H9 (cell line): ENCODE results near the gene RPL10A. TPM values are rescaled to one million over a fixed set of nuclear protein-coding genes. Genes with fewer than 3 reads are reported as not detected.

Experiments used
- DNase-seq: peaks from one replicate; pipeline ENCODE4 v3.0.0-alpha.2; 2017
- H2AFZ ChIP-seq: one replicate; pipeline ENCODE4 v1.6.1; 2013; ENCODE audit warnings: mild to moderate bottlenecking, low read length, control low read depth, moderate library complexity
- H2AK5ac ChIP-seq: 2 replicates; pipeline ENCODE4 v1.6.1; 2013; ENCODE audit warnings: low read length, control low read depth, mixed read lengths; ENCODE audit not compliant: insufficient read length
- H2BK120ac ChIP-seq: one replicate; pipeline ENCODE4 v1.6.1; 2013; ENCODE audit warnings: low read depth, mild to moderate bottlenecking, low read length, control low read depth, inconsistent platforms; ENCODE audit not compliant: poor library complexity, severe bottlenecking
- H2BK12ac ChIP-seq: 2 replicates; pipeline ENCODE4 v1.6.1; 2013; ENCODE audit warnings: low read length, control low read depth, mixed read lengths, low read depth; ENCODE audit not compliant: insufficient read length
- H2BK15ac ChIP-seq: 2 replicates; pipeline ENCODE4 v1.6.1; 2013; ENCODE audit warnings: low read depth, low read length, control low read depth
- H2BK20ac ChIP-seq: one replicate; pipeline ENCODE4 v1.6.1; 2013; ENCODE audit warnings: low read depth, mild to moderate bottlenecking, low read length, control low read depth, inconsistent platforms; ENCODE audit not compliant: poor library complexity, severe bottlenecking
- H2BK5ac ChIP-seq: 2 replicates; pipeline ENCODE4 v1.6.1; 2013; ENCODE audit warnings: low read length, control low read depth, mixed read lengths; ENCODE audit not compliant: insufficient read length
- H3K14ac ChIP-seq: 2 replicates; pipeline ENCODE4 v1.6.1; 2013; ENCODE audit warnings: low read length, control low read depth; ENCODE audit not compliant: insufficient read depth
- H3K18ac ChIP-seq: 2 replicates; pipeline ENCODE4 v1.6.1; 2013; ENCODE audit warnings: low read depth, mild to moderate bottlenecking, mixed read lengths, low read length, control low read depth; ENCODE audit not compliant: insufficient read length
- H3K23ac ChIP-seq: 2 replicates; pipeline ENCODE4 v1.6.1; 2013; ENCODE audit warnings: low read length, control low read depth, mixed read lengths, low read depth; ENCODE audit not compliant: insufficient read length
- H3K23me2 ChIP-seq: 2 replicates; pipeline ENCODE4 v1.6.1; 2013; ENCODE audit warnings: low read depth, mild to moderate bottlenecking, mixed read lengths, low read length, control low read depth; ENCODE audit not compliant: insufficient read length, poor library complexity, severe bottlenecking
- H3K27ac ChIP-seq: 2 replicates; pipeline ENCODE4 v1.5.1; 2013; ENCODE audit warnings: low read length, control low read depth, mixed read lengths, low read depth; ENCODE audit not compliant: insufficient read length
- H3K27me3 ChIP-seq: 2 replicates; pipeline ENCODE4 v1.6.1; 2013; ENCODE audit warnings: low read length, control low read depth, inconsistent platforms; ENCODE audit not compliant: insufficient read depth
- H3K4ac ChIP-seq: 2 replicates; pipeline ENCODE4 v1.6.1; 2013; ENCODE audit warnings: low read depth, mild to moderate bottlenecking, control low read depth, inconsistent platforms, low read length, moderate library complexity
- H3K4me1 ChIP-seq: 2 replicates; pipeline ENCODE4 v1.6.1; 2013; ENCODE audit warnings: low read length, control low read depth, inconsistent platforms; ENCODE audit not compliant: insufficient read depth
- H3K4me2 ChIP-seq: 2 replicates; pipeline ENCODE4 v1.6.1; 2013; ENCODE audit warnings: low read length, control low read depth, mixed read lengths; ENCODE audit not compliant: insufficient read length, insufficient read depth
- H3K56ac ChIP-seq: 2 replicates; pipeline ENCODE4 v1.6.1; 2013; ENCODE audit warnings: low read depth, mild to moderate bottlenecking, mixed read lengths, low read length, control low read depth; ENCODE audit not compliant: insufficient read length
- H3K79me1 ChIP-seq: 2 replicates; pipeline ENCODE4 v1.6.1; 2013; ENCODE audit warnings: low read depth, mild to moderate bottlenecking, moderate library complexity, low read length, control low read depth, inconsistent platforms; ENCODE audit not compliant: insufficient read depth, poor library complexity, severe bottlenecking
- H3K79me2 ChIP-seq: 2 replicates; pipeline ENCODE4 v1.6.1; 2013; ENCODE audit warnings: low read length, control low read depth, inconsistent platforms; ENCODE audit not compliant: insufficient read depth
- H3K9ac ChIP-seq: 2 replicates; pipeline ENCODE4 v1.6.1; 2013; ENCODE audit warnings: low read length, control low read depth, mixed read lengths; ENCODE audit not compliant: insufficient read length; ENCODE audit errors: extremely low read depth
- H3K9me3 ChIP-seq: one replicate; pipeline ENCODE4 v1.6.1; 2013; ENCODE audit warnings: low read depth, low read length, inconsistent platforms; ENCODE audit not compliant: control insufficient read depth
- H3T11ph ChIP-seq: one replicate; pipeline ENCODE4 v1.6.1; 2013; ENCODE audit warnings: mild to moderate bottlenecking, low read length, control low read depth, inconsistent platforms
- H4K20me1 ChIP-seq: one replicate; pipeline ENCODE4 v1.6.1; 2013; ENCODE audit not compliant: control insufficient read depth, insufficient read length, insufficient read depth
- H4K5ac ChIP-seq: 2 replicates; pipeline ENCODE4 v1.6.1; 2013; ENCODE audit warnings: low read depth, mild to moderate bottlenecking, mixed read lengths, low read length, control low read depth; ENCODE audit not compliant: insufficient read length
- H4K8ac ChIP-seq: replicated peaks from 2 replicates; pipeline ENCODE4 v1.6.1; 2013; ENCODE audit warnings: low read length, control low read depth, mixed read lengths, low read depth; ENCODE audit not compliant: insufficient read length
- H4K91ac ChIP-seq: 2 replicates; pipeline ENCODE4 v1.6.1; 2013; ENCODE audit warnings: low read depth, mild to moderate bottlenecking, moderate library complexity, mixed read lengths, low read length, control low read depth; ENCODE audit not compliant: insufficient read length
- H3K27ac Mint-ChIP-seq, 3 experiments: 2 replicates in 2 of 3; 3 replicates in 1 of 3; pipeline ENCODE4 v1.8.0; 2020 to 2021; ENCODE audit warnings: mixed read lengths in 3 of 3, mild to moderate bottlenecking in 1 of 3, moderate library complexity in 1 of 3
- H3K27me3 Mint-ChIP-seq: 2 replicates; pipeline ENCODE4 v1.8.0; 2021; ENCODE audit warnings: low read depth, mild to moderate bottlenecking, moderate library complexity, mixed read lengths
- H3K36me3 Mint-ChIP-seq, 3 experiments: 2 replicates in 2 of 3; 3 replicates in 1 of 3; pipeline ENCODE4 v1.8.0; 2020 to 2021; ENCODE audit warnings: low read depth in 3 of 3, mixed read lengths in 3 of 3; ENCODE audit not compliant: insufficient read depth in 1 of 3
- H3K4me1 Mint-ChIP-seq, 2 experiments: 2 replicates each; pipeline ENCODE4 v1.8.0; 2020; ENCODE audit warnings: mixed read lengths in 2 of 2
- H3K4me3 Mint-ChIP-seq, 2 experiments: 2 replicates in 1 of 2; 3 replicates in 1 of 2; pipeline ENCODE4 v1.8.0; 2020 to 2021; ENCODE audit warnings: mild to moderate bottlenecking in 2 of 2, mixed read lengths in 2 of 2, moderate library complexity in 1 of 2
- H3K9me3 Mint-ChIP-seq, 2 experiments: 2 replicates in 1 of 2; 3 replicates in 1 of 2; pipeline ENCODE4 v1.8.0; 2020; ENCODE audit warnings: mild to moderate bottlenecking in 2 of 2, mixed read lengths in 2 of 2, moderate library complexity in 1 of 2
- WGBS: extraction: QIAGEN DNeasy Blood & Tissue Kit; methylation state at CpG from one replicate; pipeline ENCODE4 v1.1.7; 2013; ENCODE audit warnings: missing lambda C conversion rate, low lambda C conversion rate, mixed read lengths; ENCODE audit not compliant: insufficient read length; ENCODE audit errors: extremely low coverage; 5-methylcytosine and 5-hydroxymethylcytosine counted together
- total RNA-seq: library from RNA; stranded (reverse); gene quantifications from 2 replicates; pipeline ENCODE4 v1.2.1, GENCODE V29; 2021
- TF ChIP-seq, protein P1 (sequence below): fragments of 200-600 bp; sonication (generic); conservative IDR thresholded peaks from 3 replicates; pipeline ENCODE4 v1.8.0; 2021; ENCODE audit warnings: antibody characterized with exemption, mild to moderate bottlenecking

The RPL10A gene
- total RNA-seq, 1 experiment from 2014 or later, result 1,830 TPM

GRCh38 chr6:35483062-35483461 lies 14.9 kb downstream of the RPL10A start:
- no peak overlapping the region; a peak in 1 of 5 replicates for H3K4me3 Mint-ChIP-seq
- Histone ChIP-seq H4K20me1 (no peaks in the 10 kb centered on the region), H2AFZ (no peak overlapping the region), H3K23ac (no peak overlapping the region), H2BK120ac (no peak overlapping the region), H3K4ac (no peak overlapping the region), H3K9ac (no peak overlapping the region), H4K8ac (no peak overlapping the region), H2BK5ac (no peak overlapping the region), H3K4me1 (peaks cover 11% of the 10 kb centered on the region; the same call in 1 of the 2 replicates), H2AK5ac (no peak overlapping the region), H2BK12ac (no peak overlapping the region), H3K23me2 (peaks cover 13% of the 10 kb centered on the region), H2BK20ac (no peak overlapping the region), H4K5ac (no peak overlapping the region), H3K79me1 (no peaks in the 10 kb centered on the region), H3K27me3 (no peaks in the 10 kb centered on the region), H3K27ac (no peak overlapping the region), H3K79me2 (no peaks in the 10 kb centered on the region), H3K18ac (no peak overlapping the region), H3K14ac (no peak overlapping the region), H3K9me3 (no peaks in the 10 kb centered on the region), H4K91ac (no peak overlapping the region), H2BK15ac (no peak overlapping the region), H3K56ac (no peak overlapping the region), H3T11ph (no peak overlapping the region), H3K4me2 (no peak overlapping the region)
- no peak for DNase-seq
- peak overlapping the region; percentile 34 to 84 (median 50); a peak in 4 of 7 replicates for H3K27ac Mint-ChIP-seq
- no peaks in the 10 kb centered on the region; the same call in none of the 2 replicates for H3K27me3 Mint-ChIP-seq
- no CpG with 5 or more reads among the region's 4 CpGs for WGBS
- H3K9me3 Mint-ChIP-seq, result no peaks in the 10 kb centered on the region; a peak in 1 of 5 replicates
- TF ChIP-seq, protein P1, sequence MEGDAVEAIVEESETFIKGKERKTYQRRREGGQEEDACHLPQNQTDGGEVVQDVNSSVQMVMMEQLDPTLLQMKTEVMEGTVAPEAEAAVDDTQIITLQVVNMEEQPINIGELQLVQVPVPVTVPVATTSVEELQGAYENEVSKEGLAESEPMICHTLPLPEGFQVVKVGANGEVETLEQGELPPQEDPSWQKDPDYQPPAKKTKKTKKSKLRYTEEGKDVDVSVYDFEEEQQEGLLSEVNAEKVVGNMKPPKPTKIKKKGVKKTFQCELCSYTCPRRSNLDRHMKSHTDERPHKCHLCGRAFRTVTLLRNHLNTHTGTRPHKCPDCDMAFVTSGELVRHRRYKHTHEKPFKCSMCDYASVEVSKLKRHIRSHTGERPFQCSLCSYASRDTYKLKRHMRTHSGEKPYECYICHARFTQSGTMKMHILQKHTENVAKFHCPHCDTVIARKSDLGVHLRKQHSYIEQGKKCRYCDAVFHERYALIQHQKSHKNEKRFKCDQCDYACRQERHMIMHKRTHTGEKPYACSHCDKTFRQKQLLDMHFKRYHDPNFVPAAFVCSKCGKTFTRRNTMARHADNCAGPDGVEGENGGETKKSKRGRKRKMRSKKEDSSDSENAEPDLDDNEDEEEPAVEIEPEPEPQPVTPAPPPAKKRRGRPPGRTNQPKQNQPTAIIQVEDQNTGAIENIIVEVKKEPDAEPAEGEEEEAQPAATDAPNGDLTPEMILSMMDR, result no peak
- peaks cover 30 to 33% of the 10 kb centered on the region in 2 experiments for H3K4me1 Mint-ChIP-seq
- peaks cover 7 to 39% (median 21%) of the 10 kb centered on the region in 3 experiments for H3K36me3 Mint-ChIP-seq
